Measurements from ENCODE around the gene ARHGAP42. TPM values are rescaled to one million over a fixed set of nuclear protein-coding genes. Genes with fewer than 3 reads are reported as not detected.

The ARHGAP42 gene
- polyA plus RNA-seq, 1 donor (not counting 4 experiments of a cell fraction or from before 2014, with no cell fraction given), result 5.5 TPM

- no peak for DNase-seq (ENCODE audit: low read depth, low spot score)
- no peak for TF ChIP-seq EZH2 (IDR thresholded peaks at IDR 0.05; ENCODE audit: low read length)
- TF ChIP-seq, protein P1, sequence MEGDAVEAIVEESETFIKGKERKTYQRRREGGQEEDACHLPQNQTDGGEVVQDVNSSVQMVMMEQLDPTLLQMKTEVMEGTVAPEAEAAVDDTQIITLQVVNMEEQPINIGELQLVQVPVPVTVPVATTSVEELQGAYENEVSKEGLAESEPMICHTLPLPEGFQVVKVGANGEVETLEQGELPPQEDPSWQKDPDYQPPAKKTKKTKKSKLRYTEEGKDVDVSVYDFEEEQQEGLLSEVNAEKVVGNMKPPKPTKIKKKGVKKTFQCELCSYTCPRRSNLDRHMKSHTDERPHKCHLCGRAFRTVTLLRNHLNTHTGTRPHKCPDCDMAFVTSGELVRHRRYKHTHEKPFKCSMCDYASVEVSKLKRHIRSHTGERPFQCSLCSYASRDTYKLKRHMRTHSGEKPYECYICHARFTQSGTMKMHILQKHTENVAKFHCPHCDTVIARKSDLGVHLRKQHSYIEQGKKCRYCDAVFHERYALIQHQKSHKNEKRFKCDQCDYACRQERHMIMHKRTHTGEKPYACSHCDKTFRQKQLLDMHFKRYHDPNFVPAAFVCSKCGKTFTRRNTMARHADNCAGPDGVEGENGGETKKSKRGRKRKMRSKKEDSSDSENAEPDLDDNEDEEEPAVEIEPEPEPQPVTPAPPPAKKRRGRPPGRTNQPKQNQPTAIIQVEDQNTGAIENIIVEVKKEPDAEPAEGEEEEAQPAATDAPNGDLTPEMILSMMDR (optimal IDR thresholded peaks at IDR 0.05 in 1 of 3, IDR thresholded peaks at IDR 0.05 in 1 of 3, conservative IDR thresholded peaks at IDR 0.05 in 1 of 3; ENCODE audit: extremely low read depth in 1 of 3, insufficient read depth in 2 of 3, low read length in 3 of 3), result no peak
- Histone ChIP-seq H3K79me2 (ENCODE audit: control insufficient read depth, insufficient read depth, low read length) (no peaks in the 10 kb centered on the region), H3K36me3 (ENCODE audit: control insufficient read depth in 2 of 2, extremely low read depth in 1 of 2, insufficient read depth in 2 of 2, low read length in 2 of 2) (no peaks in the 10 kb centered on the region), H3K27ac (ENCODE audit: control insufficient read depth, insufficient read depth, low read length) (no peak overlapping the region), H4K20me1 (ENCODE audit: control insufficient read depth, extremely low read depth, insufficient read depth, low read length) (no peaks in the 10 kb centered on the region), H3K9me1 (ENCODE audit: control insufficient read depth, extremely low read depth, insufficient read depth, low read length) (no peaks in the 10 kb centered on the region), H3K27me3 (ENCODE audit: control insufficient read depth, extremely low read depth, insufficient read depth, low read length) (no peaks in the 10 kb centered on the region), H2AFZ (ENCODE audit: control insufficient read depth, low read length) (no peak overlapping the region), H3K4me2 (ENCODE audit: control insufficient read depth, extremely low read depth, insufficient read depth, low read depth, low read length) (no peak overlapping the region), H3K9ac (ENCODE audit: control insufficient read depth, extremely low read depth, insufficient read depth, low read length) (no peak overlapping the region), H3K9me3 (ENCODE audit: control insufficient read depth, low read depth, low read length) (no peaks in the 10 kb centered on the region), H3K4me3 (ENCODE audit: control insufficient read depth in 2 of 3, extremely low read depth in 1 of 3, insufficient read depth in 2 of 3, low read depth in 1 of 3, low read length in 3 of 3) (no peak overlapping the region), H3K4me1 (ENCODE audit: control insufficient read depth, extremely low read depth, insufficient read depth, low read length) (no peaks in the 10 kb centered on the region)
- FAIRE-seq, result no peak
- dilution Hi-C loops (cut with MboI; ENCODE audit: extremely low pct_ligation_motif_present, low sequenced_read_pairs), result no loop called here
Observed at GRCh38 chr11:100726680-100727079, 39.6 kb downstream of the ARHGAP42 start.

DNA sequence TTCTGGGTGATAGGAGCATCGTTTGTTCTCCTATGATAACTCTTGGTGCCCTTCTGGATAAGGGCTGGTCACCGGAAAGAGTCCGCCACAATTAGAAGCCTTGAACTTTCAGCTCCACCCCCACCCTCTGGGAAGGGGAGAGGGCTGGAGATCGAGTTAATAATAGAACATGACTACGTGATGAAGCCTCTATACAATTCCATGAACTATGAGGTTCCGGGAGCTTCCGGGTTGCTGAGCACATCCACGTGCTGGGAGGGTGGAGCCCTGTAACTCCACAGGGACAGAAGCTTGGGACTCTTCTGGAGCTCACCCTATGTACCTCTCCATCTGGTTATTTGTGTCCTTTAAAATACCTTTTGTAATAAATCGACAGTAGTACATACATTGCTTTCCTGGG lies 40.3 kb downstream of the ARHGAP42 start:
- no peak overlapping the region for H3K9ac ChIP-seq (ENCODE audit: control insufficient read depth, extremely low read depth, insufficient read depth, low read length)
- H2AFZ ChIP-seq (ENCODE audit: control insufficient read depth, low read length), result no peak overlapping the region
- no peak overlapping the region for H3K27ac ChIP-seq (ENCODE audit: control insufficient read depth, insufficient read depth, low read length)
- no peak overlapping the region for H3K4me2 ChIP-seq (ENCODE audit: control insufficient read depth, extremely low read depth, insufficient read depth, low read depth, low read length)
- dilution Hi-C loops (cut with MboI; ENCODE audit: extremely low pct_ligation_motif_present, low sequenced_read_pairs), result no loop called here
- FAIRE-seq (no peak), DNase-seq (ENCODE audit: low read depth, low spot score) (no peak)
- H4K20me1 ChIP-seq (ENCODE audit: control insufficient read depth, extremely low read depth, insufficient read depth, low read length), result no peaks in the 10 kb centered on the region
- H3K27me3 ChIP-seq (ENCODE audit: control insufficient read depth, extremely low read depth, insufficient read depth, low read length), result no peaks in the 10 kb centered on the region
- TF ChIP-seq, protein P1 (optimal IDR thresholded peaks at IDR 0.05 in 1 of 3, IDR thresholded peaks at IDR 0.05 in 1 of 3, conservative IDR thresholded peaks at IDR 0.05 in 1 of 3; ENCODE audit: extremely low read depth in 1 of 3, insufficient read depth in 2 of 3, low read length in 3 of 3), result no peak
- no peak for TF ChIP-seq EZH2 (IDR thresholded peaks at IDR 0.05; ENCODE audit: low read length)
- no peaks in the 10 kb centered on the region for H3K36me3 ChIP-seq (ENCODE audit: control insufficient read depth in 2 of 2, extremely low read depth in 1 of 2, insufficient read depth in 2 of 2, low read length in 2 of 2)
- no peaks in the 10 kb centered on the region for H3K4me1 ChIP-seq (ENCODE audit: control insufficient read depth, extremely low read depth, insufficient read depth, low read length)
- no peak overlapping the region for H3K4me3 ChIP-seq (ENCODE audit: control insufficient read depth in 2 of 3, extremely low read depth in 1 of 3, insufficient read depth in 2 of 3, low read depth in 1 of 3, low read length in 3 of 3)
- H3K9me3 ChIP-seq (ENCODE audit: control insufficient read depth, low read depth, low read length), result no peaks in the 10 kb centered on the region
- H3K9me1 ChIP-seq (ENCODE audit: control insufficient read depth, extremely low read depth, insufficient read depth, low read length), result no peaks in the 10 kb centered on the region
- H3K79me2 ChIP-seq (ENCODE audit: control insufficient read depth, insufficient read depth, low read length), result no peaks in the 10 kb centered on the region
